WERI-Rb-1 (cell line): ENCODE measurements around the gene HOXC10.

Experiments used
- DNase-seq: peaks from one replicate; pipeline ENCODE4 v3.0.0-alpha.2; 2020
- H3K27ac ChIP-seq: fragments of 250-450 bp; sonication (Bioruptor Pico); 2 replicates; pipeline ENCODE4 v1.5.1; 2020; ENCODE audit warnings: mild to moderate bottlenecking, moderate library complexity
- H3K27me3 ChIP-seq: fragments of 250-450 bp; sonication (Bioruptor Pico); 2 replicates; pipeline ENCODE4 v1.5.1; 2021; ENCODE audit warnings: mild to moderate bottlenecking, low read depth, moderate library complexity; ENCODE audit not compliant: insufficient read depth, severe bottlenecking
- H3K36me3 ChIP-seq: fragments of 250-450 bp; sonication (Bioruptor Pico); 2 replicates; pipeline ENCODE4 v1.5.1; 2020; ENCODE audit warnings: mild to moderate bottlenecking, moderate library complexity
- H3K4me3 ChIP-seq: 2 replicates; pipeline ENCODE4 v1.5.1; 2011; ENCODE audit warnings: low read depth, mild to moderate bottlenecking, control low read depth, low read length
- H3K9me3 ChIP-seq: fragments of 250-450 bp; sonication (Bioruptor Pico); 2 replicates; pipeline ENCODE4 v1.5.1; 2021; ENCODE audit warnings: mild to moderate bottlenecking, moderate library complexity; ENCODE audit not compliant: severe bottlenecking
- TF ChIP-seq, protein P1 (sequence below): IDR thresholded peaks from 2 replicates; pipeline ENCODE4 v1.5.1; 2011; ENCODE audit warnings: low read depth, mild to moderate bottlenecking, control low read depth, inconsistent platforms, low read length

HOXC10 gene

DNA sequence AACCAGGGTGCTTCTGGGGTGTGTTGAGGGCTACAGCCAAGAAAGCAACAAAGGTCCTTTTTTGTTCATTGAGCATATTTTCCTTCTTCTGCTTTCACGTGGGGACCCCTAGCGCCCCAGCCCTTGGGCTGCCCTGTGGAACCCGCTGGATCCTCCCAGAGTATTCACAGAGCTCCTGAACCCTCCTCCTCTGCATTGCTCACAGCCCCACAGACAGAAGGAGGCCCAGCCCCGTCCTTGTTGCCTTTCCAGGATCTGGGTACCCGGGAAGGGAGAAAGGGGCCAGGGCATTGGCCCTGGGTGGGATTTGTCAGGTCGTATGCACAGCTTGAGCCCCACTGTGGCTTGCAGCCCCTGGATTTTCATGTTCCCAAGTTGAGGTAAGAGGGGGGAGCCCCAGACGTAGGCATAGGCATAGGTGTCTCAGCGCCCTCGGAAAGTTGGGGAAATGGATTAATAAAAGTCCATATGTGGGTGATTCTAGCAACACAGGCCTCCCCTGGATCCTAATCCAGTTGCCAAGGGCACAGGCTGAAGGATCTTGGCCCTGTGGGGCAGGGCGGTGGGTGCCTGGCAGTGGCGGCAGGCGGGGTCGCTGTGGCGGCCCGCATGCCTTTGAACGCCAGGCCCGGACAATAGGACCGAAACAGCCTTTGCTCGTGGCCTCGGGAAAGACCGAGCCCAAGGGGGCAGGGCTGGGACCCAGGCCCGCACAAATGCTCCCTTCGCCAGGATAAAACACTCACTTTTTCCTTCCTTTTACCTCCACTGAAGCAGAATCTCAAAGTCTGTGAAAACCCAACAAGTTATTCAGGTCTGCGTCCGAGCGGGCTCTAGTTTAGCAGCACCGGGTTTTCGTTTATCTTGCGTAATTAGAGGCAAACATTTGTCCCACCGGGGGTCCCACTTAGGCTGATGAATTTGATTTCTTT, 3.0 kb upstream of the HOXC10 start:
- TF ChIP-seq, protein P1, sequence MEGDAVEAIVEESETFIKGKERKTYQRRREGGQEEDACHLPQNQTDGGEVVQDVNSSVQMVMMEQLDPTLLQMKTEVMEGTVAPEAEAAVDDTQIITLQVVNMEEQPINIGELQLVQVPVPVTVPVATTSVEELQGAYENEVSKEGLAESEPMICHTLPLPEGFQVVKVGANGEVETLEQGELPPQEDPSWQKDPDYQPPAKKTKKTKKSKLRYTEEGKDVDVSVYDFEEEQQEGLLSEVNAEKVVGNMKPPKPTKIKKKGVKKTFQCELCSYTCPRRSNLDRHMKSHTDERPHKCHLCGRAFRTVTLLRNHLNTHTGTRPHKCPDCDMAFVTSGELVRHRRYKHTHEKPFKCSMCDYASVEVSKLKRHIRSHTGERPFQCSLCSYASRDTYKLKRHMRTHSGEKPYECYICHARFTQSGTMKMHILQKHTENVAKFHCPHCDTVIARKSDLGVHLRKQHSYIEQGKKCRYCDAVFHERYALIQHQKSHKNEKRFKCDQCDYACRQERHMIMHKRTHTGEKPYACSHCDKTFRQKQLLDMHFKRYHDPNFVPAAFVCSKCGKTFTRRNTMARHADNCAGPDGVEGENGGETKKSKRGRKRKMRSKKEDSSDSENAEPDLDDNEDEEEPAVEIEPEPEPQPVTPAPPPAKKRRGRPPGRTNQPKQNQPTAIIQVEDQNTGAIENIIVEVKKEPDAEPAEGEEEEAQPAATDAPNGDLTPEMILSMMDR = no peak
- H3K9me3 ChIP-seq = no peaks in the 10 kb centered on the region
- DNase-seq = no peak
- no peak overlapping the region for H3K27ac ChIP-seq
- no peaks in the 10 kb centered on the region for H3K36me3 ChIP-seq
- H3K27me3 ChIP-seq = no peaks in the 10 kb centered on the region
- H3K4me3 ChIP-seq = no peak overlapping the region

- no peak overlapping the region for H3K27ac ChIP-seq
- H3K9me3 ChIP-seq = no peaks in the 10 kb centered on the region
- no peaks in the 10 kb centered on the region for H3K36me3 ChIP-seq
- DNase-seq = no peak
- H3K4me3 ChIP-seq = no peak overlapping the region
- TF ChIP-seq, protein P1 = no peak
- no peaks in the 10 kb centered on the region for H3K27me3 ChIP-seq
Observed at GRCh38 chr12:53982648-53983567, 2.0 kb upstream of the HOXC10 start.

- DNase-seq = no peak
- Histone ChIP-seq H3K27ac (no peak overlapping the region), H3K9me3 (no peaks in the 10 kb centered on the region), H3K4me3 (no peak overlapping the region), H3K36me3 (no peaks in the 10 kb centered on the region), H3K27me3 (no peaks in the 10 kb centered on the region)
- TF ChIP-seq, protein P1 = no peak
Observed at GRCh38 chr12:53983568-53983949, 1.4 kb upstream of the HOXC10 start.

DNA sequence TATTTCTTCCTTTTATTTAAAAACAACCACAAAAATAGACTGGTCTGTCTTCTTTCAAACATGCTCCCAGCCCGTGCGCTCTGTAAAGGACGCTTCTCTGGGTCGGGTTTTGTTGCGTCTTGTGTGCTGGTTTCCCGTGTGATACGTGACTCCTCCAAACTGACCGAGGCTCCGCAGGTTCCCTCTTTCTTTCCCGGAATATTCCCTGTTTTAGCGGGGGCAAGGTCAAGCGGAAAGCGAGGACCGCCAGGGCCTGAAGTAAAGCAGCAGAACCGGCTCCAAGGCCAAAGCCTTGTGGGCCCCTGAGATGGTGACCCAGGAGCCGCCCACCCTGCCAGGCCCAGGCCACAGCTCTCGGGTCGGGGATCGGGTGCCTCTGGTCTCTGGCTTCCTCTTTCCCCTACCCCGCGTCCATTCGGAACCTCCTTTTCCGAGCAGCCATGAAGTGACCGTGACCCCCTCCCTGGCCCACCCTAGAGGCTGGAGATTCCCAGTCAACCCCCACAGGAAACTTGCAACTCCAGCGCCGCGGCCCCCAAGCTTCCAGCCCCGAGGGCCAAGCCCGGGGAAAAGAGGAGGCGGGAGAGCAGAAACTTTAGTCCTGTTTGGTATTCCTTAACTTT, 885 bp upstream of the HOXC10 start:
- no peak for DNase-seq
- Histone ChIP-seq H3K9me3 (no peaks in the 10 kb centered on the region), H3K36me3 (no peaks in the 10 kb centered on the region), H3K27me3 (no peaks in the 10 kb centered on the region), H3K4me3 (no peak overlapping the region), H3K27ac (no peak overlapping the region)
- TF ChIP-seq, protein P1 = no peak

DNA sequence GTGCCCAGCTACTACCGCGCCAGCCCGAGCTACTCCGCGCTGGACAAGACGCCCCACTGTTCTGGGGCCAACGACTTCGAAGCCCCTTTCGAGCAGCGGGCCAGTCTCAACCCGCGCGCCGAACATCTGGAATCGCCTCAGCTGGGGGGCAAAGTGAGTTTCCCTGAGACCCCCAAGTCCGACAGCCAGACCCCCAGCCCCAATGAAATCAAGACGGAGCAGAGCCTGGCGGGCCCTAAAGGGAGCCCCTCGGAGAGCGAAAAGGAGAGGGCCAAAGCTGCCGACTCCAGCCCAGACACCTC, 697 bp downstream of the HOXC10 start:
- TF ChIP-seq, protein P1 = no peak
- Histone ChIP-seq H3K27ac (peak overlapping the region; percentile 44), H3K36me3 (no peaks in the 10 kb centered on the region), H3K27me3 (no peaks in the 10 kb centered on the region), H3K4me3 (peak overlapping the region; percentile 71), H3K9me3 (no peaks in the 10 kb centered on the region)
- DNase-seq = no peak
